Measurements from ENCODE around the gene TTPAL.

DNA sequence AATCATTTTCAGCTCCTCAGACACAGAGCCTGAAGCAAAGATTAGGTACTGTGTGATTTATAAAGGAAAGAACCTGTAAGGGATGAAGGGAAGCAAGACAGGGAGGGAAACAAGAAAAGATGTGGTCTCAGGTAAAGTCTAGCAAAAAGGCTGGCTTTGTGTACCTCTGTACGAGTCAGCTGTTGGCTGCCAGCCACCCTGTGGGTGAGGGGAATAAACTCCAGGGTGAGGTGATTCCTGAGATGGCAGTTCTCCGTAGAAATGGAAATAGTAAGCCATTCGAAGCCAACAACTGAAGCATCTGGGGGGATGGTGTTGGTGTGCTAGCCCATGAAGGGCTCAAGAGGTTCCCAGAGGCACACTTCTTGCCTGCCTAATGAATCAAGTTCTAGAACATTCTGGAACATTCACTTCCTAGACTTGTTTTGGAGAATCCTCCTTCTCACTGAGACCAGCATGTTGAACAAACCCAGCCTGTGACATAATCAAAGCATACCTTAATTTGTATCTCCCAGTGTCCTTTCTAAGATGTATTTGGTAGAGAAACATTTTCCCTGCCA, 10.6 kb upstream of the TTPAL start:
- TF ChIP-seq JUND (IDR thresholded peaks at IDR 0.05) (no peak), YY1 (IDR thresholded peaks at IDR 0.05) (peak; percentile 79), EGR1 (IDR thresholded peaks at IDR 0.05; ENCODE audit: low read depth in 2 of 2) (no peak), TAF1 (conservative IDR thresholded peaks at IDR 0.05) (no peak), RAD21 (IDR thresholded peaks at IDR 0.05) (peak; percentile 20 to 32)
- TF ChIP-seq, protein P1, sequence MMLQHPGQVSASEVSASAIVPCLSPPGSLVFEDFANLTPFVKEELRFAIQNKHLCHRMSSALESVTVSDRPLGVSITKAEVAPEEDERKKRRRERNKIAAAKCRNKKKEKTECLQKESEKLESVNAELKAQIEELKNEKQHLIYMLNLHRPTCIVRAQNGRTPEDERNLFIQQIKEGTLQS (IDR thresholded peaks at IDR 0.05), result no peak
- TF ChIP-seq, protein P2, sequence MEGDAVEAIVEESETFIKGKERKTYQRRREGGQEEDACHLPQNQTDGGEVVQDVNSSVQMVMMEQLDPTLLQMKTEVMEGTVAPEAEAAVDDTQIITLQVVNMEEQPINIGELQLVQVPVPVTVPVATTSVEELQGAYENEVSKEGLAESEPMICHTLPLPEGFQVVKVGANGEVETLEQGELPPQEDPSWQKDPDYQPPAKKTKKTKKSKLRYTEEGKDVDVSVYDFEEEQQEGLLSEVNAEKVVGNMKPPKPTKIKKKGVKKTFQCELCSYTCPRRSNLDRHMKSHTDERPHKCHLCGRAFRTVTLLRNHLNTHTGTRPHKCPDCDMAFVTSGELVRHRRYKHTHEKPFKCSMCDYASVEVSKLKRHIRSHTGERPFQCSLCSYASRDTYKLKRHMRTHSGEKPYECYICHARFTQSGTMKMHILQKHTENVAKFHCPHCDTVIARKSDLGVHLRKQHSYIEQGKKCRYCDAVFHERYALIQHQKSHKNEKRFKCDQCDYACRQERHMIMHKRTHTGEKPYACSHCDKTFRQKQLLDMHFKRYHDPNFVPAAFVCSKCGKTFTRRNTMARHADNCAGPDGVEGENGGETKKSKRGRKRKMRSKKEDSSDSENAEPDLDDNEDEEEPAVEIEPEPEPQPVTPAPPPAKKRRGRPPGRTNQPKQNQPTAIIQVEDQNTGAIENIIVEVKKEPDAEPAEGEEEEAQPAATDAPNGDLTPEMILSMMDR (IDR thresholded peaks at IDR 0.05; ENCODE audit: low read depth, low read length, missing input control), result no peak
- TF ChIP-seq, protein P3, sequence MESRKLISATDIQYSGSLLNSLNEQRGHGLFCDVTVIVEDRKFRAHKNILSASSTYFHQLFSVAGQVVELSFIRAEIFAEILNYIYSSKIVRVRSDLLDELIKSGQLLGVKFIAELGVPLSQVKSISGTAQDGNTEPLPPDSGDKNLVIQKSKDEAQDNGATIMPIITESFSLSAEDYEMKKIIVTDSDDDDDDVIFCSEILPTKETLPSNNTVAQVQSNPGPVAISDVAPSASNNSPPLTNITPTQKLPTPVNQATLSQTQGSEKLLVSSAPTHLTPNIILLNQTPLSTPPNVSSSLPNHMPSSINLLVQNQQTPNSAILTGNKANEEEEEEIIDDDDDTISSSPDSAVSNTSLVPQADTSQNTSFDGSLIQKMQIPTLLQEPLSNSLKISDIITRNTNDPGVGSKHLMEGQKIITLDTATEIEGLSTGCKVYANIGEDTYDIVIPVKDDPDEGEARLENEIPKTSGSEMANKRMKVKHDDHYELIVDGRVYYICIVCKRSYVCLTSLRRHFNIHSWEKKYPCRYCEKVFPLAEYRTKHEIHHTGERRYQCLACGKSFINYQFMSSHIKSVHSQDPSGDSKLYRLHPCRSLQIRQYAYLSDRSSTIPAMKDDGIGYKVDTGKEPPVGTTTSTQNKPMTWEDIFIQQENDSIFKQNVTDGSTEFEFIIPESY (IDR thresholded peaks at IDR 0.05), result no peak
- TF ChIP-seq, protein P4, sequence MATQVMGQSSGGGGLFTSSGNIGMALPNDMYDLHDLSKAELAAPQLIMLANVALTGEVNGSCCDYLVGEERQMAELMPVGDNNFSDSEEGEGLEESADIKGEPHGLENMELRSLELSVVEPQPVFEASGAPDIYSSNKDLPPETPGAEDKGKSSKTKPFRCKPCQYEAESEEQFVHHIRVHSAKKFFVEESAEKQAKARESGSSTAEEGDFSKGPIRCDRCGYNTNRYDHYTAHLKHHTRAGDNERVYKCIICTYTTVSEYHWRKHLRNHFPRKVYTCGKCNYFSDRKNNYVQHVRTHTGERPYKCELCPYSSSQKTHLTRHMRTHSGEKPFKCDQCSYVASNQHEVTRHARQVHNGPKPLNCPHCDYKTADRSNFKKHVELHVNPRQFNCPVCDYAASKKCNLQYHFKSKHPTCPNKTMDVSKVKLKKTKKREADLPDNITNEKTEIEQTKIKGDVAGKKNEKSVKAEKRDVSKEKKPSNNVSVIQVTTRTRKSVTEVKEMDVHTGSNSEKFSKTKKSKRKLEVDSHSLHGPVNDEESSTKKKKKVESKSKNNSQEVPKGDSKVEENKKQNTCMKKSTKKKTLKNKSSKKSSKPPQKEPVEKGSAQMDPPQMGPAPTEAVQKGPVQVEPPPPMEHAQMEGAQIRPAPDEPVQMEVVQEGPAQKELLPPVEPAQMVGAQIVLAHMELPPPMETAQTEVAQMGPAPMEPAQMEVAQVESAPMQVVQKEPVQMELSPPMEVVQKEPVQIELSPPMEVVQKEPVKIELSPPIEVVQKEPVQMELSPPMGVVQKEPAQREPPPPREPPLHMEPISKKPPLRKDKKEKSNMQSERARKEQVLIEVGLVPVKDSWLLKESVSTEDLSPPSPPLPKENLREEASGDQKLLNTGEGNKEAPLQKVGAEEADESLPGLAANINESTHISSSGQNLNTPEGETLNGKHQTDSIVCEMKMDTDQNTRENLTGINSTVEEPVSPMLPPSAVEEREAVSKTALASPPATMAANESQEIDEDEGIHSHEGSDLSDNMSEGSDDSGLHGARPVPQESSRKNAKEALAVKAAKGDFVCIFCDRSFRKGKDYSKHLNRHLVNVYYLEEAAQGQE (IDR thresholded peaks at IDR 0.05), result no peak
- TF ChIP-seq, protein P5, sequence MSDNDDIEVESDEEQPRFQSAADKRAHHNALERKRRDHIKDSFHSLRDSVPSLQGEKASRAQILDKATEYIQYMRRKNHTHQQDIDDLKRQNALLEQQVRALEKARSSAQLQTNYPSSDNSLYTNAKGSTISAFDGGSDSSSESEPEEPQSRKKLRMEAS (IDR thresholded peaks at IDR 0.05), result peak; percentile 7
